ENCODE data around the gene DERL2. TPM values are rescaled to one million over a fixed set of nuclear protein-coding genes. Genes with fewer than 3 reads are reported as not detected.

The DERL2 gene
- total RNA-seq, 1 donor = 31.5 TPM

DNA sequence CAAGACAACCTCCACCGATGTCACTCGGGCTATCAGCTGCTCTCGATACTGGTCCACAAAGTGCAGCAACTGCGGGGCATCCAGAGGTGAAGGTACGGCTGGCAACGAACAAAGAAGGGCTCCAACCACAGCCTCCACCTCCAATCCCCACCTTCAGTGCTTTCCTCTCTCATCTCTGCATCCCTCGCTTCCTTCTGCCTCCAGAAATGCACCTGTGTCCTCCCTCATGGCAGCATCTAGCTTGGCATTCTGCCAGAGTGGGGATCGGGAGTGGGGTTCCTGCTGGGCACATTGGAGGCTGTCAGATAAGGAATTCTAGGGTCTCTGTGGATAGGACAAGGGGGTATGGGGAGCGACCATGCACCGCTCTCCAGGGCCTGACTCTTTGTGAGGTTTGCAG lies 29.0 kb upstream of the DERL2 start:
- H3K4me2 ChIP-seq (ENCODE audit: insufficient read depth, low read length) = no peak overlapping the region
- H3K27me3 ChIP-seq (ENCODE audit: insufficient read depth, low read length) = no peaks in the 10 kb centered on the region
- TF ChIP-seq, protein P1, sequence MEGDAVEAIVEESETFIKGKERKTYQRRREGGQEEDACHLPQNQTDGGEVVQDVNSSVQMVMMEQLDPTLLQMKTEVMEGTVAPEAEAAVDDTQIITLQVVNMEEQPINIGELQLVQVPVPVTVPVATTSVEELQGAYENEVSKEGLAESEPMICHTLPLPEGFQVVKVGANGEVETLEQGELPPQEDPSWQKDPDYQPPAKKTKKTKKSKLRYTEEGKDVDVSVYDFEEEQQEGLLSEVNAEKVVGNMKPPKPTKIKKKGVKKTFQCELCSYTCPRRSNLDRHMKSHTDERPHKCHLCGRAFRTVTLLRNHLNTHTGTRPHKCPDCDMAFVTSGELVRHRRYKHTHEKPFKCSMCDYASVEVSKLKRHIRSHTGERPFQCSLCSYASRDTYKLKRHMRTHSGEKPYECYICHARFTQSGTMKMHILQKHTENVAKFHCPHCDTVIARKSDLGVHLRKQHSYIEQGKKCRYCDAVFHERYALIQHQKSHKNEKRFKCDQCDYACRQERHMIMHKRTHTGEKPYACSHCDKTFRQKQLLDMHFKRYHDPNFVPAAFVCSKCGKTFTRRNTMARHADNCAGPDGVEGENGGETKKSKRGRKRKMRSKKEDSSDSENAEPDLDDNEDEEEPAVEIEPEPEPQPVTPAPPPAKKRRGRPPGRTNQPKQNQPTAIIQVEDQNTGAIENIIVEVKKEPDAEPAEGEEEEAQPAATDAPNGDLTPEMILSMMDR (IDR thresholded peaks at IDR 0.05; ENCODE audit: extremely low read depth, low read depth, low read length) = no peak
- DNase-seq (ENCODE audit: insufficient read length, low spot score, missing footprints) = no peak
- no peaks in the 10 kb centered on the region for H4K20me1 ChIP-seq (ENCODE audit: insufficient read depth, low read length)
- peak overlapping the region; percentile 72 for H3K27ac ChIP-seq (ENCODE audit: low read depth, low read length)
- H3K79me2 ChIP-seq (ENCODE audit: insufficient read depth, low read length) = peaks cover 3% of the 10 kb centered on the region
- H3K4me3 ChIP-seq (ENCODE audit: insufficient read depth, low read length) = no peak overlapping the region
- H2AFZ ChIP-seq (ENCODE audit: low read length) = no peak overlapping the region
- peaks cover 21% of the 10 kb centered on the region for H3K36me3 ChIP-seq (ENCODE audit: insufficient read depth, low read length)
- no peaks in the 10 kb centered on the region for H3K9me3 ChIP-seq (ENCODE audit: low read depth, low read length)
- peaks cover 22% of the 10 kb centered on the region for H3K4me1 ChIP-seq (ENCODE audit: insufficient read depth, low read length)

DNA sequence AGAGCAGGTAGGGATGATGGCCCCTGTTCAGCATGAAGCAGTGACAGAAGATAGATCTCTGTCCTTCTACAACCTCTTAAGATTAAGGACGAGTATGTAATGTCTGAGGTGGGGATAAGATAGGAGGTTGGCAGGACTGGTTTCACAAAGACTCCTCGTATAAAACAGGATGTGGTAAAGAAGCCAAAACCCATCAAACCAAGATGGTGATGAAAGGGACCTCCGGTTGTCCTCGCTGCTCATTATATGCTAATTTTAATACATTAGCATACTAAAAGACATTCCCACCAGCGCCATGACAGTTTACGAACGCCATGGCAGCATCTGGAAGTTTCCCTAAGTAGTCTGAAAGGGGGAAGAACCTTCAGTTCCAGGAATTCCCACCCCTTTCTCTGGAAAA lies 27.6 kb upstream of the DERL2 start:
- no peaks in the 10 kb centered on the region for H4K20me1 ChIP-seq (ENCODE audit: insufficient read depth, low read length)
- no peak overlapping the region for H2AFZ ChIP-seq (ENCODE audit: low read length)
- no peak overlapping the region for H3K4me3 ChIP-seq (ENCODE audit: insufficient read depth, low read length)
- H3K36me3 ChIP-seq (ENCODE audit: insufficient read depth, low read length) = peaks cover 21% of the 10 kb centered on the region
- DNase-seq (ENCODE audit: insufficient read length, low spot score, missing footprints) = no peak
- H3K79me2 ChIP-seq (ENCODE audit: insufficient read depth, low read length) = peaks cover 3% of the 10 kb centered on the region
- TF ChIP-seq, protein P1 (IDR thresholded peaks at IDR 0.05; ENCODE audit: extremely low read depth, low read depth, low read length) = no peak
- H3K9me3 ChIP-seq (ENCODE audit: low read depth, low read length) = no peaks in the 10 kb centered on the region
- no peak overlapping the region for H3K27ac ChIP-seq (ENCODE audit: low read depth, low read length)
- no peak overlapping the region for H3K4me2 ChIP-seq (ENCODE audit: insufficient read depth, low read length)
- H3K27me3 ChIP-seq (ENCODE audit: insufficient read depth, low read length) = no peaks in the 10 kb centered on the region
- peaks cover 35% of the 10 kb centered on the region for H3K4me1 ChIP-seq (ENCODE audit: insufficient read depth, low read length)

DNA sequence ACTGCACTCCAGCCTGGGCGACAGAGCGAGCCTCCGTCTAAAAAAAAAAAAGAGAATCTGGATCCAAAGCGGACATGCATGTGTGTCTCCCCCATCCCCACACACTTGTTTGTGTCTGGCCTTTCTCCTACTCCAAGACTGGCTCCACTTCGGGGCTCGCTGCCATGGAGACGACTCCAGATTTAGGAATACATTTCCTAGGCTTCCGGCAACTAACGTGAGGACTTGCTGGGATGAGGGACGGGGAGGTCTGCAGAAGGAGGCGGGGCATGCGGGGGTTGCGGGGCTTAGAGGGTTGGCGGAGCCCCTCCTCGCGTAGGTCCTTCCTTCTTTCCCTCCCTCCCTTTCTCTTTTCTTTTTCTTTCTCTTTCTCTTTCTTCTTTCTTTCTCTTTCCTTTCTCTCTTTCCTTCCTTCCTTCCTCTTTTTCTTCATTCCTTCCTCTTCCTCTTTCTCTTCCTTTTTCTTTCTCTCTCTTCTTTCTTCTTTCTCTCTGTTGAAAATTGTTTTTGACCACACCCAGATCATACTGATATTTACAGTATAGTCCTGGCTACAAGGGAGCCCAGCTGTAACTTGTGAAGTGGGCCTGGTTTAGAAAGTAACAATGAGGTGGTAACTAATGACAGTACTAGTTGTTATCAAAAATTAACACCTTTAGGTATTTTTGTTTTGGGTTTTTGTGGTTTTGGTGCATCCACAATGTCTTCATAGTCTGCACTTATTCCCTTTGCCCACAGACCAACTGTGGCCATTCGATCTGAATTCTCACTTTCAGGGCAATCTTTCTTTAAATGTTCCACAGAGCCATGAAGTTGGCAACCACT lies 25.6 kb upstream of the DERL2 start:
- Histone ChIP-seq H3K27me3 (ENCODE audit: insufficient read depth, low read length) (no peaks in the 10 kb centered on the region), H3K9me3 (ENCODE audit: low read depth, low read length) (no peaks in the 10 kb centered on the region), H3K36me3 (ENCODE audit: insufficient read depth, low read length) (peaks cover 21% of the 10 kb centered on the region), H3K4me2 (ENCODE audit: insufficient read depth, low read length) (no peak overlapping the region), H3K4me3 (ENCODE audit: insufficient read depth, low read length) (no peak overlapping the region), H3K27ac (ENCODE audit: low read depth, low read length) (no peak overlapping the region), H3K79me2 (ENCODE audit: insufficient read depth, low read length) (peaks cover 3% of the 10 kb centered on the region), H4K20me1 (ENCODE audit: insufficient read depth, low read length) (no peaks in the 10 kb centered on the region), H2AFZ (ENCODE audit: low read length) (no peak overlapping the region), H3K4me1 (ENCODE audit: insufficient read depth, low read length) (peaks cover 36% of the 10 kb centered on the region)
- TF ChIP-seq, protein P1 (IDR thresholded peaks at IDR 0.05; ENCODE audit: extremely low read depth, low read depth, low read length) = no peak
- no peak for DNase-seq (ENCODE audit: insufficient read length, low spot score, missing footprints)

DNA sequence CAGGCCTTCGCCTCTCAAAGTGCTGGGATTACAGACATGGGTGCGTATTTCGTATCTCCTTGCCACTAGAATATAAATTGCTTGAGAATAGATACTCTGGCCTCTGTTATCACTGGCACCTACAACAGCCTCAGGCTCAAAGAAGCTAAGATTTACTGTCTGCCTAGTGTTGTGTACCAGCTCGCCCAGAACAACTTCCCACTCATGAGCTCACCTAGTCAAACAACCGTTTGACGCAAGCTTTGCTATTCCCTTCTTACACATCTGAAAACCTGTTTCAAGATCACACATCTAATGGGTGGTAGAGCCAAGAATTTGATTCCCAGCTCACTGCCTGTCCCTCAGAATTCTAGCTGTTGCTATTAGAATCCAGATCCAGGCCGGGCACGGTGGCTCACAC lies 24.8 kb upstream of the DERL2 start:
- Histone ChIP-seq H3K9me3 (ENCODE audit: low read depth, low read length) (no peaks in the 10 kb centered on the region), H3K79me2 (ENCODE audit: insufficient read depth, low read length) (peaks cover 3% of the 10 kb centered on the region), H3K27ac (ENCODE audit: low read depth, low read length) (no peak overlapping the region), H3K4me1 (ENCODE audit: insufficient read depth, low read length) (peaks cover 29% of the 10 kb centered on the region), H3K4me3 (ENCODE audit: insufficient read depth, low read length) (no peak overlapping the region), H3K36me3 (ENCODE audit: insufficient read depth, low read length) (peaks cover 21% of the 10 kb centered on the region), H2AFZ (ENCODE audit: low read length) (no peak overlapping the region), H4K20me1 (ENCODE audit: insufficient read depth, low read length) (no peaks in the 10 kb centered on the region), H3K4me2 (ENCODE audit: insufficient read depth, low read length) (no peak overlapping the region), H3K27me3 (ENCODE audit: insufficient read depth, low read length) (no peaks in the 10 kb centered on the region)
- DNase-seq (ENCODE audit: insufficient read length, low spot score, missing footprints) = no peak
- TF ChIP-seq, protein P1 (IDR thresholded peaks at IDR 0.05; ENCODE audit: extremely low read depth, low read depth, low read length) = no peak
